Sigmoid colon (tissue), 4 donors: ENCODE results near the gene TRIM14.

Experiments used
- POLR2A ChIP-seq, 2 donors: fragments of 450-650 bp; IDR thresholded peaks; one replicate each; pipeline ENCODE4 v1.6.1; 2016; ENCODE audit warnings: antibody characterized with exemption in 2 of 2, mild to moderate bottlenecking in 2 of 2, moderate library complexity in 2 of 2
- POLR2AphosphoS5 ChIP-seq, 4 donors: sonication (generic); formaldehyde crosslinking; IDR thresholded peaks; one replicate each; pipeline ENCODE4 v1.6.1; 2017; ENCODE audit warnings: antibody characterized with exemption in 4 of 4

DNA sequence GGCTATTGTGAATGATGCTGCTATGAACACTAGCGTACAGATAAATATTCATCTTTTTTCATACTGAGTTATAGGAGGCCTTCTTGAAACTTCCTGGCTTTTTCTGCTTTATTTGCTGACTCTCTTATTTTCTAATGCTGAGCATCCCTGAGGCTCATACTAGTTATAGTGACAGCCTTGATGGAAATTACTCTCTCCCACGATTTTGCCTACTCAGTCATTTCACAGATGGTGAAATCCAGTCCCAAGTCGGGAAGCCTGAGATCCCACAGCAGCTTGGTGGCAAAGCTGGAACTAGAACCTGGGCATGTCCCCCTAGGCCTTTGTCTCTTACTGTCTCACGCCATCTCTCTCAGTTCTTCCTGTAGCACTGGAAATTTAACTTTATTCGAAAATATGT lies 40.1 kb downstream of the TRIM14 start:
- TF ChIP-seq POLR2A (IDR thresholded peaks at IDR 0.05) (no peak), POLR2AphosphoS5 (IDR thresholded peaks at IDR 0.05) (no peak)
